Endothelial cell of umbilical vein (primary cell): ENCODE data around the gene NXPH1. TPM values are rescaled to one million over a fixed set of nuclear protein-coding genes. Genes with fewer than 3 reads are reported as not detected.

ENCODE experiments used
- BruUV-seq: library from RNA; stranded (reverse); fragments of 400-500 nt; replicated peaks from 2 replicates; lab custom pipeline; 2021; lab: Mats Ljungman, UMichigan
- CTCF ChIA-PET: fragments of 300-600, 350-600 bp; sonication (Branson Sonifier 250); formaldehyde crosslinking; loops from one replicate; lab custom pipeline; 2021; ENCODE audit warnings: antibody characterized with exemption, inconsistent platforms; lab: Charles Lee
- POLR2A ChIA-PET: fragments of 300-600, 350-600 bp; sonication (Branson Sonifier 250); formaldehyde crosslinking; loops from one replicate; lab custom pipeline; 2021; ENCODE audit warnings: antibody characterized with exemption, inconsistent platforms; lab: Charles Lee
- DNase-seq: peaks from one replicate; pipeline ENCODE4 v3.0.0-alpha.2; 2011; ENCODE audit warnings: low read depth, low spot score
- FAIRE-seq: peaks from 2 replicates; lab custom pipeline; 2011; peaks lifted over from hg19 to GRCh38; lab: Jason Lieb, UNC
- H2AFZ ChIP-seq: 2 replicates; pipeline ENCODE4 v1.6.0; 2012; ENCODE audit warnings: low read depth, low read length, control low read depth, inconsistent platforms
- H3K27ac ChIP-seq: 2 replicates; pipeline ENCODE4 v1.5.1; 2011; ENCODE audit warnings: low read depth, mild to moderate bottlenecking, control low read depth, low read length, moderate library complexity; ENCODE audit not compliant: insufficient read depth
- H3K27me3 ChIP-seq, 2 experiments: 2 replicates each; pipeline versions ENCODE4 v1.6.0 to v1.6.1; 2011; ENCODE audit warnings: low read length in 2 of 2, mixed read lengths in 1 of 2; ENCODE audit not compliant: control insufficient read depth in 2 of 2, insufficient read depth in 2 of 2
- H3K36me3 ChIP-seq, 2 experiments: 2 replicates in 1 of 2; 3 replicates in 1 of 2; pipeline ENCODE4 v1.5.1; 2011; ENCODE audit warnings: low read length in 2 of 2, mild to moderate bottlenecking in 1 of 2, moderate library complexity in 1 of 2; ENCODE audit not compliant: control insufficient read depth in 2 of 2, insufficient read depth in 2 of 2; ENCODE audit errors: extremely low read depth in 1 of 2
- H3K4me1 ChIP-seq: 3 replicates; pipeline ENCODE4 v1.5.1; 2011; ENCODE audit warnings: mild to moderate bottlenecking, low read length; ENCODE audit not compliant: control insufficient read depth, insufficient read depth; ENCODE audit errors: extremely low read depth
- H3K4me2 ChIP-seq: 2 replicates; pipeline ENCODE4 v1.6.1; 2011; ENCODE audit warnings: low read length, control low read depth, mixed read lengths; ENCODE audit not compliant: insufficient read depth
- H3K4me3 ChIP-seq, 3 experiments: fragments of 200-600 bp in 1 of 3; sonication (generic), shearing (Covaris generic) in 1 of 3; replicated peaks in 1 of 3; 2 replicates each; pipeline ENCODE4 v1.5.1; 2011 to 2016; ENCODE audit warnings: control low read depth in 3 of 3, low read length in 3 of 3, mild to moderate bottlenecking in 2 of 3, inconsistent platforms in 1 of 3, low read depth in 1 of 3, moderate library complexity in 1 of 3; ENCODE audit not compliant: insufficient read depth in 1 of 3
- H3K79me2 ChIP-seq: 2 replicates; pipeline ENCODE4 v1.6.0; 2012; ENCODE audit warnings: low read length, inconsistent platforms; ENCODE audit not compliant: control insufficient read depth, insufficient read depth
- H3K9ac ChIP-seq: replicated peaks from 2 replicates; pipeline ENCODE3; 2011; ENCODE audit warnings: low read length, control low read depth; ENCODE audit not compliant: insufficient read depth; ENCODE audit errors: extremely low read depth
- H3K9me1 ChIP-seq: replicated peaks from 3 replicates; pipeline ENCODE4 v1.6.0; 2011; ENCODE audit warnings: mild to moderate bottlenecking, low read length; ENCODE audit not compliant: control insufficient read depth, insufficient read depth; ENCODE audit errors: extremely low read depth
- H3K9me3 ChIP-seq: replicated peaks from 2 replicates; pipeline ENCODE4 v1.5.1; 2012; ENCODE audit warnings: low read length, inconsistent platforms; ENCODE audit not compliant: control insufficient read depth, insufficient read depth
- H4K20me1 ChIP-seq: replicated peaks from 2 replicates; pipeline ENCODE3; 2011; ENCODE audit warnings: mild to moderate bottlenecking, low read length; ENCODE audit not compliant: control insufficient read depth, insufficient read depth; ENCODE audit errors: extremely low read depth
- CTCF ChIP-seq, 2 donors: IDR thresholded peaks; 1 replicate in 1 of 2; 2 replicates in 1 of 2; pipeline ENCODE4 v1.5.1; 2011; ENCODE audit warnings: low read length in 2 of 2, mild to moderate bottlenecking in 2 of 2, moderate library complexity in 2 of 2, control low read depth in 1 of 2, inconsistent platforms in 1 of 2, low read depth in 1 of 2; ENCODE audit not compliant: insufficient read depth in 1 of 2; ENCODE audit errors: extremely low read depth in 1 of 2
- EZH2 ChIP-seq: IDR thresholded peaks from 2 replicates; pipeline ENCODE4 v1.6.1; 2012; ENCODE audit warnings: borderline replicate concordance, low read depth, mild to moderate bottlenecking, moderate library complexity, low read length, inconsistent platforms; ENCODE audit not compliant: severe bottlenecking
- FOS ChIP-seq: IDR thresholded peaks from 2 replicates; pipeline ENCODE4 v1.6.1; 2011; ENCODE audit warnings: mild to moderate bottlenecking, low read length, moderate library complexity, borderline replicate concordance; ENCODE audit not compliant: insufficient read depth
- GATA2 ChIP-seq: IDR thresholded peaks from 2 replicates; pipeline ENCODE4 v1.7.0; 2011; ENCODE audit warnings: low read depth, mild to moderate bottlenecking, moderate library complexity, mixed read lengths, low read length; ENCODE audit not compliant: insufficient read length, insufficient read depth
- JUN ChIP-seq: IDR thresholded peaks from 2 replicates; pipeline ENCODE4 v1.6.1; 2011; ENCODE audit warnings: borderline replicate concordance, low read depth; ENCODE audit not compliant: insufficient read length, insufficient read depth
- MAX ChIP-seq: IDR thresholded peaks from 2 replicates; pipeline ENCODE4 v1.6.1; 2011; ENCODE audit not compliant: insufficient read depth, insufficient read length
- MYC ChIP-seq: IDR thresholded peaks from one replicate; pipeline ENCODE4 v1.6.1; 2011; ENCODE audit warnings: mild to moderate bottlenecking, low read depth, low read length
- POLR2A ChIP-seq: IDR thresholded peaks from 2 replicates; pipeline ENCODE4 v1.6.1; 2012; ENCODE audit warnings: low read depth, mild to moderate bottlenecking, control low read depth, low read length
- POLR2AphosphoS5 ChIP-seq: IDR thresholded peaks from 2 replicates; pipeline ENCODE4 v1.6.1; 2012; ENCODE audit warnings: low read depth, mild to moderate bottlenecking, control low read depth, low read length, moderate library complexity; ENCODE audit not compliant: insufficient read depth
- dilution Hi-C: fragments of 300-500 bp; cut with MboI; formaldehyde crosslinking; loops from one replicate; pipeline ENCODE4 v1.15.0; 2019; ENCODE audit warnings: low sequenced_read_pairs; ENCODE audit not compliant: extremely low pct_ligation_motif_present
- intact Hi-C: fragments of 100-400 bp; cut with micrococcal nuclease; formaldehyde crosslinking; loops from one replicate; pipeline ENCODE4 v1.10.0; 2022
- polyA plus RNA-seq, 4 experiments: library from polyadenylated mRNA; depleted of rRNA in 3 of 4; stranded (reverse) in 3 of 4; unstranded in 1 of 4; fragments of >200 nt; gene quantifications; 2 replicates each; pipeline versions ENCODE4 v1.2.1 to v1.2.3, GENCODE V29; 2011 to 2012; ENCODE audit warnings: missing spikeins in 1 of 4
- total RNA-seq: library from RNA; stranded (reverse); gene quantifications from 2 replicates; pipeline ENCODE4 v1.2.3, GENCODE V29; 2021

Gene NXPH1
- total and polyA plus RNA-seq, 2 donors (not counting 3 experiments of a cell fraction or from before 2014, with no cell fraction given), result not detected

GRCh38 chr7:8762803-8763202, 329.4 kb downstream of the NXPH1 start:
- no peak for TF ChIP-seq MYC
- TF ChIP-seq FOS, result no peak
- no peak for TF ChIP-seq EZH2
- TF ChIP-seq JUN, result no peak
- TF ChIP-seq POLR2AphosphoS5, result no peak
- no peak for TF ChIP-seq CTCF (IDR thresholded peaks at IDR 0.05; ENCODE audit: extremely low read depth in 1 of 2, insufficient read depth in 1 of 2, low read depth in 1 of 2, low read length in 2 of 2)
- no peak for TF ChIP-seq GATA2
- no peak for TF ChIP-seq POLR2A
- TF ChIP-seq MAX, result no peak
- Histone ChIP-seq H3K9me1 (no peaks in the 10 kb centered on the region), H3K4me2 (no peak overlapping the region), H3K27me3 (no peaks in the 10 kb centered on the region), H4K20me1 (no peaks in the 10 kb centered on the region), H3K4me1 (no peaks in the 10 kb centered on the region), H3K27ac (no peak overlapping the region), H3K79me2 (no peaks in the 10 kb centered on the region), H2AFZ (no peak overlapping the region), H3K9ac (no peak overlapping the region), H3K4me3 (no peak overlapping the region), H3K36me3 (no peaks in the 10 kb centered on the region), H3K9me3 (peaks cover 3% of the 10 kb centered on the region)
- no TSS peak for BruUV-seq
- ChIA-PET CTCF (no interaction called here), POLR2A (no interaction called here)
- DNase-seq (no peak), FAIRE-seq (no peak)
- dilution Hi-C loops (no loop called here), intact Hi-C loops (no loop called here)
